H1 (cell line): ENCODE measurements around the gene FRS2. TPM values are rescaled to one million over a fixed set of nuclear protein-coding genes. Genes with fewer than 3 reads are reported as not detected.

ENCODE experiments used
- CHD7 ChIP-seq: fragments of 300-600 bp; sonication (generic); IDR thresholded peaks from 2 replicates; pipeline ENCODE4 v1.7.1; 2012; ENCODE audit warnings: low read length, moderate library complexity, mild to moderate bottlenecking, inconsistent platforms; ENCODE audit not compliant: insufficient replicate concordance
- RBBP5 ChIP-seq: IDR thresholded peaks from 2 replicates; pipeline ENCODE4 v1.7.1; 2012; ENCODE audit warnings: low read depth, mild to moderate bottlenecking, inconsistent platforms, low read length, moderate library complexity, borderline replicate concordance
- polyA plus RNA-seq, 7 experiments: library from polyadenylated mRNA; depleted of rRNA in 3 of 7; stranded (reverse) in 5 of 7; unstranded in 2 of 7; fragments of >200 nt in 5 of 7; fragments of 200-250 nt in 2 of 7; gene quantifications; 1 replicate in 5 of 7; 2 replicates in 1 of 7; 4 replicates in 1 of 7; pipeline versions ENCODE4 v1.2.1 to v1.2.3, GENCODE V29; 2011 to 2013; ENCODE audit warnings: missing spikeins in 2 of 7, mixed read lengths in 2 of 7
- total RNA-seq: library from RNA; stranded (reverse); fragmentation: NEBNext Ultra II Directional; extraction: Animal tissue kit (Norgen Biotek cat#: 25700); gene quantifications from 2 replicates; pipeline ENCODE4 v1.2.1, GENCODE V29; 2021

The FRS2 gene
- total and polyA plus RNA-seq, 2 of the 8 experiments (the other 6 are each of a cell fraction or from before 2014, with no cell fraction given): 10.3 to 35.8 TPM

- TF ChIP-seq CHD7 (no peak), RBBP5 (no peak)
These were observed 43.9 kb downstream of the FRS2 start (continued) for GRCh38 chr12:69514111-69514510.
